H9 (cell line): ENCODE measurements around the gene KIF18B. TPM values are rescaled to one million over a fixed set of nuclear protein-coding genes. Genes with fewer than 3 reads are reported as not detected.

Experiments used
- DNase-seq: peaks from one replicate; pipeline ENCODE4 v3.0.0-alpha.2; 2017
- H2AFZ ChIP-seq: one replicate; pipeline ENCODE4 v1.6.1; 2013; ENCODE audit warnings: mild to moderate bottlenecking, low read length, control low read depth, moderate library complexity
- H2AK5ac ChIP-seq: 2 replicates; pipeline ENCODE4 v1.6.1; 2013; ENCODE audit warnings: low read length, control low read depth, mixed read lengths; ENCODE audit not compliant: insufficient read length
- H2BK120ac ChIP-seq: one replicate; pipeline ENCODE4 v1.6.1; 2013; ENCODE audit warnings: low read depth, mild to moderate bottlenecking, low read length, control low read depth, inconsistent platforms; ENCODE audit not compliant: poor library complexity, severe bottlenecking
- H2BK12ac ChIP-seq: 2 replicates; pipeline ENCODE4 v1.6.1; 2013; ENCODE audit warnings: low read length, control low read depth, mixed read lengths, low read depth; ENCODE audit not compliant: insufficient read length
- H2BK15ac ChIP-seq: 2 replicates; pipeline ENCODE4 v1.6.1; 2013; ENCODE audit warnings: low read depth, low read length, control low read depth
- H2BK20ac ChIP-seq: one replicate; pipeline ENCODE4 v1.6.1; 2013; ENCODE audit warnings: low read depth, mild to moderate bottlenecking, low read length, control low read depth, inconsistent platforms; ENCODE audit not compliant: poor library complexity, severe bottlenecking
- H2BK5ac ChIP-seq: 2 replicates; pipeline ENCODE4 v1.6.1; 2013; ENCODE audit warnings: low read length, control low read depth, mixed read lengths; ENCODE audit not compliant: insufficient read length
- H3K14ac ChIP-seq: 2 replicates; pipeline ENCODE4 v1.6.1; 2013; ENCODE audit warnings: low read length, control low read depth; ENCODE audit not compliant: insufficient read depth
- H3K18ac ChIP-seq: 2 replicates; pipeline ENCODE4 v1.6.1; 2013; ENCODE audit warnings: low read depth, mild to moderate bottlenecking, mixed read lengths, low read length, control low read depth; ENCODE audit not compliant: insufficient read length
- H3K23ac ChIP-seq: 2 replicates; pipeline ENCODE4 v1.6.1; 2013; ENCODE audit warnings: low read length, control low read depth, mixed read lengths, low read depth; ENCODE audit not compliant: insufficient read length
- H3K23me2 ChIP-seq: 2 replicates; pipeline ENCODE4 v1.6.1; 2013; ENCODE audit warnings: low read depth, mild to moderate bottlenecking, mixed read lengths, low read length, control low read depth; ENCODE audit not compliant: insufficient read length, poor library complexity, severe bottlenecking
- H3K27ac ChIP-seq: 2 replicates; pipeline ENCODE4 v1.5.1; 2013; ENCODE audit warnings: low read length, control low read depth, mixed read lengths, low read depth; ENCODE audit not compliant: insufficient read length
- H3K27me3 ChIP-seq: 2 replicates; pipeline ENCODE4 v1.6.1; 2013; ENCODE audit warnings: low read length, control low read depth, inconsistent platforms; ENCODE audit not compliant: insufficient read depth
- H3K4ac ChIP-seq: 2 replicates; pipeline ENCODE4 v1.6.1; 2013; ENCODE audit warnings: low read depth, mild to moderate bottlenecking, control low read depth, inconsistent platforms, low read length, moderate library complexity
- H3K4me1 ChIP-seq: 2 replicates; pipeline ENCODE4 v1.6.1; 2013; ENCODE audit warnings: low read length, control low read depth, inconsistent platforms; ENCODE audit not compliant: insufficient read depth
- H3K4me2 ChIP-seq: 2 replicates; pipeline ENCODE4 v1.6.1; 2013; ENCODE audit warnings: low read length, control low read depth, mixed read lengths; ENCODE audit not compliant: insufficient read length, insufficient read depth
- H3K56ac ChIP-seq: 2 replicates; pipeline ENCODE4 v1.6.1; 2013; ENCODE audit warnings: low read depth, mild to moderate bottlenecking, mixed read lengths, low read length, control low read depth; ENCODE audit not compliant: insufficient read length
- H3K79me1 ChIP-seq: 2 replicates; pipeline ENCODE4 v1.6.1; 2013; ENCODE audit warnings: low read depth, mild to moderate bottlenecking, moderate library complexity, low read length, control low read depth, inconsistent platforms; ENCODE audit not compliant: insufficient read depth, poor library complexity, severe bottlenecking
- H3K79me2 ChIP-seq: 2 replicates; pipeline ENCODE4 v1.6.1; 2013; ENCODE audit warnings: low read length, control low read depth, inconsistent platforms; ENCODE audit not compliant: insufficient read depth
- H3K9ac ChIP-seq: 2 replicates; pipeline ENCODE4 v1.6.1; 2013; ENCODE audit warnings: low read length, control low read depth, mixed read lengths; ENCODE audit not compliant: insufficient read length; ENCODE audit errors: extremely low read depth
- H3K9me3 ChIP-seq: one replicate; pipeline ENCODE4 v1.6.1; 2013; ENCODE audit warnings: low read depth, low read length, inconsistent platforms; ENCODE audit not compliant: control insufficient read depth
- H3T11ph ChIP-seq: one replicate; pipeline ENCODE4 v1.6.1; 2013; ENCODE audit warnings: mild to moderate bottlenecking, low read length, control low read depth, inconsistent platforms
- H4K20me1 ChIP-seq: one replicate; pipeline ENCODE4 v1.6.1; 2013; ENCODE audit not compliant: control insufficient read depth, insufficient read length, insufficient read depth
- H4K5ac ChIP-seq: 2 replicates; pipeline ENCODE4 v1.6.1; 2013; ENCODE audit warnings: low read depth, mild to moderate bottlenecking, mixed read lengths, low read length, control low read depth; ENCODE audit not compliant: insufficient read length
- H4K8ac ChIP-seq: replicated peaks from 2 replicates; pipeline ENCODE4 v1.6.1; 2013; ENCODE audit warnings: low read length, control low read depth, mixed read lengths, low read depth; ENCODE audit not compliant: insufficient read length
- H4K91ac ChIP-seq: 2 replicates; pipeline ENCODE4 v1.6.1; 2013; ENCODE audit warnings: low read depth, mild to moderate bottlenecking, moderate library complexity, mixed read lengths, low read length, control low read depth; ENCODE audit not compliant: insufficient read length
- H3K27ac Mint-ChIP-seq, 3 experiments: 2 replicates in 2 of 3; 3 replicates in 1 of 3; pipeline ENCODE4 v1.8.0; 2020 to 2021; ENCODE audit warnings: mixed read lengths in 3 of 3, mild to moderate bottlenecking in 1 of 3, moderate library complexity in 1 of 3
- H3K27me3 Mint-ChIP-seq: 2 replicates; pipeline ENCODE4 v1.8.0; 2021; ENCODE audit warnings: low read depth, mild to moderate bottlenecking, moderate library complexity, mixed read lengths
- H3K36me3 Mint-ChIP-seq, 3 experiments: 2 replicates in 2 of 3; 3 replicates in 1 of 3; pipeline ENCODE4 v1.8.0; 2020 to 2021; ENCODE audit warnings: low read depth in 3 of 3, mixed read lengths in 3 of 3; ENCODE audit not compliant: insufficient read depth in 1 of 3
- H3K4me1 Mint-ChIP-seq, 2 experiments: 2 replicates each; pipeline ENCODE4 v1.8.0; 2020; ENCODE audit warnings: mixed read lengths in 2 of 2
- H3K4me3 Mint-ChIP-seq, 2 experiments: 2 replicates in 1 of 2; 3 replicates in 1 of 2; pipeline ENCODE4 v1.8.0; 2020 to 2021; ENCODE audit warnings: mild to moderate bottlenecking in 2 of 2, mixed read lengths in 2 of 2, moderate library complexity in 1 of 2
- H3K9me3 Mint-ChIP-seq, 2 experiments: 2 replicates in 1 of 2; 3 replicates in 1 of 2; pipeline ENCODE4 v1.8.0; 2020; ENCODE audit warnings: mild to moderate bottlenecking in 2 of 2, mixed read lengths in 2 of 2, moderate library complexity in 1 of 2
- CTCF ChIP-seq: fragments of 200-600 bp; sonication (generic); conservative IDR thresholded peaks from 3 replicates; pipeline ENCODE4 v1.8.0; 2021; ENCODE audit warnings: antibody characterized with exemption, mild to moderate bottlenecking
- WGBS: extraction: QIAGEN DNeasy Blood & Tissue Kit; methylation state at CpG from one replicate; pipeline ENCODE4 v1.1.7; 2013; ENCODE audit warnings: missing lambda C conversion rate, low lambda C conversion rate, mixed read lengths; ENCODE audit not compliant: insufficient read length; ENCODE audit errors: extremely low coverage; 5-methylcytosine and 5-hydroxymethylcytosine counted together
- total RNA-seq: library from RNA; stranded (reverse); gene quantifications from 2 replicates; pipeline ENCODE4 v1.2.1, GENCODE V29; 2021

Gene KIF18B
- total RNA-seq, 1 experiment from 2014 or later: 51.8 TPM

DNA sequence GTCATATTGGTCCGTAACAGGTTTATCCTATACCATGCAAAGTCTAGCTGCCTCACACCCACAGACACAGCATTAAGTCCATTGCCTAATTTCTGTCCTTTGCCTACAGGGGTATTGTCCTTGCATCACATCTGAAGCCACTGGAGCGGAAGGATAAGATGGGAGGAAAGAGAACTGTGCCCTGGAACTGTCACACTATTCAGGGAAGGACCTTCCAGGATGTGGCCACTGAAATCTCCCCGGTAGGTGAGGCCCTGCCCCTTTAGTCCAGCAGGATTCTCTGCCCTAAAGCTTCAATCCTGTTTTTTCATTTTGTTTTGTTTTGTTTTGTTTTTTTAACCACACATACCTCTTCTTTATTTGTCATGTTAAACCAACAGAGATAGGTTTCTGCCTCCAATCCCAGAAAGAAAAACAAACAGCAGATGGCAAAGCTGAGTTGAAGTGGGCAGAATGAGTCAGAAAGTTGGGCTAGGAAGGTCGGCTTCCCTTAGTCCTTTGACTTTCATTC, 46.1 kb downstream of the KIF18B start:
- Histone ChIP-seq H3K18ac (no peak overlapping the region), H2AFZ (no peak overlapping the region), H2AK5ac (no peak overlapping the region), H3K27ac (no peak overlapping the region), H3K4ac (no peak overlapping the region), H3K4me1 (no peaks in the 10 kb centered on the region; the same call in 1 of the 2 replicates), H4K20me1 (no peaks in the 10 kb centered on the region), H3K79me2 (peaks cover 9% of the 10 kb centered on the region; the same call in 1 of the 2 replicates), H4K5ac (no peak overlapping the region), H3K27me3 (no peaks in the 10 kb centered on the region), H4K91ac (no peak overlapping the region), H4K8ac (no peak overlapping the region), H3K79me1 (no peaks in the 10 kb centered on the region), H3K4me2 (no peak overlapping the region), H3K23ac (no peak overlapping the region), H3K9ac (no peak overlapping the region), H2BK20ac (no peak overlapping the region), H3K23me2 (peaks cover 7% of the 10 kb centered on the region), H2BK12ac (no peak overlapping the region), H3K56ac (no peak overlapping the region), H2BK120ac (no peak overlapping the region), H3T11ph (no peak overlapping the region), H2BK5ac (no peak overlapping the region), H2BK15ac (no peak overlapping the region), H3K9me3 (no peaks in the 10 kb centered on the region), H3K14ac (no peak overlapping the region)
- TF ChIP-seq CTCF: no peak
- peaks cover 2% of the 10 kb centered on the region for H3K27me3 Mint-ChIP-seq
- peaks cover 17 to 25% of the 10 kb centered on the region in 2 experiments for H3K4me1 Mint-ChIP-seq
- no peak for DNase-seq
- no peak overlapping the region for H3K4me3 Mint-ChIP-seq
- H3K36me3 Mint-ChIP-seq: no peaks in the 10 kb centered on the region
- H3K27ac Mint-ChIP-seq: no peak overlapping the region; a peak in 1 of 7 replicates
- WGBS: no CpG with 5 or more reads among the region's 4 CpGs
- no peaks in the 10 kb centered on the region for H3K9me3 Mint-ChIP-seq
